ENCODE data around the gene PCCA.

PCCA gene

DNA sequence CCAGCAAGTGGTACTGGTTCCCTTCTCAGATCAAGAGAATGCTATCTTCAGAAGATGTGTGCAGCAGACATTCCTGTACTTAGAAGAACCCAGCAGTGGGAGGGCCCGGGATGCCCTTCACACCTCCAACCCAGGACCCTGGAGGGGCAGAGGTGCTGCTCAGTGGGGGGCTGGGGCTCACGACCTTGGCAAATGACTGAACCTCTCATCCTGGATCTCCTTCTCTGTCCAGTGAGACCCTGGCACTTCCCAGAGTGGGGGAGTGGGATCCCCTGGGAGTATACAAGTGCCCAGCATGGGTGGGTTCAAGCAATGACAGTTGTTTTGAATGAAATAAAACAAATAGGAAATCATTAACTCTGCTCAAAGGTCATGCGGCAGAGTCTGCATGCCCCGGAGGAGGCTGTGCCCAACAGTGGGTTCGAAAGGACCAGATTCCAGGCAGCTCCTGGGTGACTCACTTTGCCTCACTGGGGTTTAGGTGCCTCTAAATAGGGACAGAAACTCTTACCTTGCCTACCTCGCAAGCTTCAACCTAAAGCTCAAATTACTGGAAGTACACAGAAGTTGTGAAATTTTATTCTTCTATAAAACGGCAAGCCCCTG is 472.8 kb downstream of the PCCA start:
- H3K27ac ChIP-seq (ENCODE audit: low read length), result no peak overlapping the region
- DNase-seq (no peak), ATAC-seq (ENCODE audit: insufficient read depth, low read depth) (no peak)
- H3K27me3 ChIP-seq (ENCODE audit: insufficient read depth, low read length, poor library complexity), result no peaks in the 10 kb centered on the region
- H4K20me1 ChIP-seq (ENCODE audit: insufficient read depth, low read length), result no peaks in the 10 kb centered on the region
- H3K79me2 ChIP-seq (ENCODE audit: insufficient read depth, low read length), result no peaks in the 10 kb centered on the region
- H3K9ac ChIP-seq (ENCODE audit: low read depth, low read length), result no peak overlapping the region
- no peak overlapping the region for H3K4me3 ChIP-seq (ENCODE audit: low read depth in 1 of 2, low read length in 2 of 2)
- no peak overlapping the region for H2AFZ ChIP-seq (ENCODE audit: low read depth, low read length)
- H3K9me3 ChIP-seq (ENCODE audit: insufficient read depth, low read length, severe bottlenecking), result peaks cover 4% of the 10 kb centered on the region
- no peak for TF ChIP-seq EZH2 (IDR thresholded peaks at IDR 0.05; ENCODE audit: borderline replicate concordance, low read depth, low read length, severe bottlenecking)
- TF ChIP-seq, protein P1, sequence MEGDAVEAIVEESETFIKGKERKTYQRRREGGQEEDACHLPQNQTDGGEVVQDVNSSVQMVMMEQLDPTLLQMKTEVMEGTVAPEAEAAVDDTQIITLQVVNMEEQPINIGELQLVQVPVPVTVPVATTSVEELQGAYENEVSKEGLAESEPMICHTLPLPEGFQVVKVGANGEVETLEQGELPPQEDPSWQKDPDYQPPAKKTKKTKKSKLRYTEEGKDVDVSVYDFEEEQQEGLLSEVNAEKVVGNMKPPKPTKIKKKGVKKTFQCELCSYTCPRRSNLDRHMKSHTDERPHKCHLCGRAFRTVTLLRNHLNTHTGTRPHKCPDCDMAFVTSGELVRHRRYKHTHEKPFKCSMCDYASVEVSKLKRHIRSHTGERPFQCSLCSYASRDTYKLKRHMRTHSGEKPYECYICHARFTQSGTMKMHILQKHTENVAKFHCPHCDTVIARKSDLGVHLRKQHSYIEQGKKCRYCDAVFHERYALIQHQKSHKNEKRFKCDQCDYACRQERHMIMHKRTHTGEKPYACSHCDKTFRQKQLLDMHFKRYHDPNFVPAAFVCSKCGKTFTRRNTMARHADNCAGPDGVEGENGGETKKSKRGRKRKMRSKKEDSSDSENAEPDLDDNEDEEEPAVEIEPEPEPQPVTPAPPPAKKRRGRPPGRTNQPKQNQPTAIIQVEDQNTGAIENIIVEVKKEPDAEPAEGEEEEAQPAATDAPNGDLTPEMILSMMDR (IDR thresholded peaks at IDR 0.05; ENCODE audit: borderline replicate concordance, extremely low read depth, low read length, poor library complexity, severe bottlenecking), result no peak
- H3K36me3 ChIP-seq (ENCODE audit: insufficient read depth, low read length), result no peaks in the 10 kb centered on the region
- no peak overlapping the region for H3K4me2 ChIP-seq (ENCODE audit: insufficient read depth, low read length)
- H3K4me1 ChIP-seq (ENCODE audit: insufficient read depth, low read length), result no peaks in the 10 kb centered on the region

DNA sequence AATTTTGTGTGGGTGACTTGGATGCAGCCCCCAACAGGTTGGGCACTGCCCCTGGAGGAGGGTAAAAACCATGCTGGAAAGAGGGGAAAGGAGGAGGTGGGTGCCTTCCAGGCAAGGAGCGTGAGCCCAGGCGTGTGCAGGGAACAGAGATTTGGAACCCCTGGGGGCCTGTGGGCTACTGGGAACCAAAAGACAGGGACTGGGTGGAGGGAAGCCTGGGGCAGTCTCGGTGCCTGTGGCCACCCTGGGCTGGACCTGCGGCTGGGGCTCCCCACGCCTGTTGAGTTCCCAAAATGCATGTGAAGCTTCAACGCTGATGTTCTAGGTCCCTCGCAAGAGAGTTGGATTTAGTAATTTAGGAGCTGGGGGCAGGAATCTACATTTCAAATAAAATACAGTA is 474.9 kb downstream of the PCCA start:
- no peak overlapping the region for H3K4me2 ChIP-seq (ENCODE audit: insufficient read depth, low read length)
- H3K4me1 ChIP-seq (ENCODE audit: insufficient read depth, low read length), result no peaks in the 10 kb centered on the region
- no peak overlapping the region for H3K27ac ChIP-seq (ENCODE audit: low read length)
- H3K27me3 ChIP-seq (ENCODE audit: insufficient read depth, low read length, poor library complexity), result no peaks in the 10 kb centered on the region
- DNase-seq (no peak), ATAC-seq (ENCODE audit: insufficient read depth, low read depth) (no peak)
- H4K20me1 ChIP-seq (ENCODE audit: insufficient read depth, low read length), result no peaks in the 10 kb centered on the region
- H2AFZ ChIP-seq (ENCODE audit: low read depth, low read length), result no peak overlapping the region
- H3K9me3 ChIP-seq (ENCODE audit: insufficient read depth, low read length, severe bottlenecking), result peaks cover 4% of the 10 kb centered on the region
- TF ChIP-seq, protein P1 (IDR thresholded peaks at IDR 0.05; ENCODE audit: borderline replicate concordance, extremely low read depth, low read length, poor library complexity, severe bottlenecking), result no peak
- TF ChIP-seq EZH2 (IDR thresholded peaks at IDR 0.05; ENCODE audit: borderline replicate concordance, low read depth, low read length, severe bottlenecking), result no peak
- no peaks in the 10 kb centered on the region for H3K36me3 ChIP-seq (ENCODE audit: insufficient read depth, low read length)
- H3K4me3 ChIP-seq (ENCODE audit: low read depth in 1 of 2, low read length in 2 of 2), result no peak overlapping the region
- H3K79me2 ChIP-seq (ENCODE audit: insufficient read depth, low read length), result no peaks in the 10 kb centered on the region
- no peak overlapping the region for H3K9ac ChIP-seq (ENCODE audit: low read depth, low read length)

DNA sequence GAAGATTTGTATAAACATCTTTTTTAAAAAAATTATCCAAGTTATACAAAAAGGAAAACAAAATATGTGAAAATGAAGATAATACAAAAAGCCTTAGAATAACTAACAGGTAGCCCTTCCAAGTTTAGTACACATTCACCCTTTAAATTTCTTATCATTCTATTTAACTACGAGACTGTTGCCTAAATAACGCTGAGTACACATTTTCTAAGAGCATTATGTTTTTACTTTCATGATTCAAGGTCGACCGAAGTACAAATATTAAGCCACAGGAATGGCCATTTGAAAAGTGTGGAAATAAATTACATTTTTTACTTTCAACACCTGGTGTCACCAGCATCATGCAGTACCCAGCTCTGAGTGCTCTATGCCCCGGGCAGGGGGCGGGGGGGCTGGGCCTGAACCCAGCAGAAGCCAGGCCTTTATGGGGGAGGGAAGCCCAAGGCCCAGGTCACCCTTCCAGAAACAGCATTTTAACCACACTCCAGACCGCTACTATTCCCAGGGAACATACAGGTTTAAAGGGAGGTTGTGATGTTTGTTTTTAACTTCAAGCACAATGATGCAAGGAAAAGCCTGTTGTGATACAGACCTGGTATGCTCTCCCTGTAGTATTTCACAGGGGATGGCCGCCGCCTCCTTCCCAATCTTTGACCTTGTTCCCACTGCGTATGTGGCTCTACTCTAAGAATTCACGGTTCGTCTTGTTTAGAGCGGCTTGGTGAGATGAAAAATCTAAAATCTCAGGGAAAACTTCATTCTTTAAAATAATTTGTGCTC is 475.7 kb downstream of the PCCA start:
- no peak overlapping the region for H3K4me2 ChIP-seq (ENCODE audit: insufficient read depth, low read length)
- H3K9ac ChIP-seq (ENCODE audit: low read depth, low read length), result no peak overlapping the region
- peaks cover 4% of the 10 kb centered on the region for H3K9me3 ChIP-seq (ENCODE audit: insufficient read depth, low read length, severe bottlenecking)
- no peak overlapping the region for H2AFZ ChIP-seq (ENCODE audit: low read depth, low read length)
- ATAC-seq (ENCODE audit: insufficient read depth, low read depth), result no peak
- no peaks in the 10 kb centered on the region for H3K79me2 ChIP-seq (ENCODE audit: insufficient read depth, low read length)
- no peaks in the 10 kb centered on the region for H4K20me1 ChIP-seq (ENCODE audit: insufficient read depth, low read length)
- H3K4me1 ChIP-seq (ENCODE audit: insufficient read depth, low read length), result no peaks in the 10 kb centered on the region
- H3K27ac ChIP-seq (ENCODE audit: low read length), result no peak overlapping the region
- TF ChIP-seq EZH2 (IDR thresholded peaks at IDR 0.05; ENCODE audit: borderline replicate concordance, low read depth, low read length, severe bottlenecking), result no peak
- TF ChIP-seq, protein P1 (IDR thresholded peaks at IDR 0.05; ENCODE audit: borderline replicate concordance, extremely low read depth, low read length, poor library complexity, severe bottlenecking), result no peak
- no peak overlapping the region for H3K4me3 ChIP-seq (ENCODE audit: low read depth in 1 of 2, low read length in 2 of 2)
- H3K36me3 ChIP-seq (ENCODE audit: insufficient read depth, low read length), result no peaks in the 10 kb centered on the region
- no peaks in the 10 kb centered on the region for H3K27me3 ChIP-seq (ENCODE audit: insufficient read depth, low read length, poor library complexity)
- DNase-seq, result no peak

Data from DND-41 (cell line).